OCI-LY7 (cell line): ENCODE results near the gene PSAP.
A peak's percentile ranks its signal among the peaks of the same experiment; 100 is the strongest.

Experiments used
- EZH2phosphoT487 ChIP-seq: fragments of 200-600 bp; sonication (generic); IDR thresholded peaks from 2 replicates; pipeline ENCODE4 v1.6.1; 2018; ENCODE audit warnings: low read depth, borderline replicate concordance, mild to moderate bottlenecking, mixed run types, antibody characterized with exemption, low read length, moderate library complexity, mixed read lengths
- TF ChIP-seq, protein P1 (sequence below): fragments of 200-600 bp; sonication (generic); conservative IDR thresholded peaks from 2 replicates; pipeline ENCODE4 v1.5.1; 2014; ENCODE audit warnings: mild to moderate bottlenecking, antibody characterized with exemption, low read length, moderate library complexity, mixed read lengths

- TF ChIP-seq, protein P1, sequence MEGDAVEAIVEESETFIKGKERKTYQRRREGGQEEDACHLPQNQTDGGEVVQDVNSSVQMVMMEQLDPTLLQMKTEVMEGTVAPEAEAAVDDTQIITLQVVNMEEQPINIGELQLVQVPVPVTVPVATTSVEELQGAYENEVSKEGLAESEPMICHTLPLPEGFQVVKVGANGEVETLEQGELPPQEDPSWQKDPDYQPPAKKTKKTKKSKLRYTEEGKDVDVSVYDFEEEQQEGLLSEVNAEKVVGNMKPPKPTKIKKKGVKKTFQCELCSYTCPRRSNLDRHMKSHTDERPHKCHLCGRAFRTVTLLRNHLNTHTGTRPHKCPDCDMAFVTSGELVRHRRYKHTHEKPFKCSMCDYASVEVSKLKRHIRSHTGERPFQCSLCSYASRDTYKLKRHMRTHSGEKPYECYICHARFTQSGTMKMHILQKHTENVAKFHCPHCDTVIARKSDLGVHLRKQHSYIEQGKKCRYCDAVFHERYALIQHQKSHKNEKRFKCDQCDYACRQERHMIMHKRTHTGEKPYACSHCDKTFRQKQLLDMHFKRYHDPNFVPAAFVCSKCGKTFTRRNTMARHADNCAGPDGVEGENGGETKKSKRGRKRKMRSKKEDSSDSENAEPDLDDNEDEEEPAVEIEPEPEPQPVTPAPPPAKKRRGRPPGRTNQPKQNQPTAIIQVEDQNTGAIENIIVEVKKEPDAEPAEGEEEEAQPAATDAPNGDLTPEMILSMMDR = 0 out of 2 replicates have a peak, but pooled peaks have one; percentile 35
- no peak for TF ChIP-seq EZH2phosphoT487
These were observed at the start of gene PSAP for GRCh38 chr10:71850743-71851464.
